Body of pancreas (tissue), 4 donors: Measurements from ENCODE around the gene CAP1. TPM values are rescaled to one million over a fixed set of nuclear protein-coding genes. Genes with fewer than 3 reads are reported as not detected.

ENCODE experiments used
- ATAC-seq: fragments of 150-250 bp; one replicate; pipeline ENCODE4 v1.9.1; 2016
- DNase-seq, 4 donors: peaks; one replicate each; pipeline ENCODE4 v3.0.0-alpha.2; 2019
- H3K27ac ChIP-seq, 4 donors: fragments of 200-600 bp; sonication (generic); 1 replicate in 3 of 4; 2 replicates in 1 of 4; pipeline versions ENCODE4 v1.5.1 to v1.6.1; 2016 to 2019; ENCODE audit warnings: mild to moderate bottlenecking in 1 of 4, mixed read lengths in 1 of 4, moderate library complexity in 1 of 4
- H3K27me3 ChIP-seq, 2 donors: fragments of 200-600 bp; sonication (generic); one replicate each; pipeline ENCODE4 v1.6.0; 2016; ENCODE audit warnings: mild to moderate bottlenecking in 1 of 2
- H3K36me3 ChIP-seq, 2 donors: fragments of 200-600 bp; sonication (generic); replicated peaks in 1 of 2; 2 replicates each; pipeline ENCODE4 v1.5.1; 2016; ENCODE audit warnings: low read depth in 2 of 2; ENCODE audit not compliant: insufficient read depth in 1 of 2
- H3K4me1 ChIP-seq: fragments of 200-600 bp; sonication (generic); one replicate; pipeline ENCODE4 v1.6.0; 2016
- H3K4me3 ChIP-seq, 2 donors: fragments of 200-600 bp; sonication (generic); 1 replicate in 1 of 2; 2 replicates in 1 of 2; pipeline ENCODE4 v1.5.1; 2016 to 2019
- H3K9me3 ChIP-seq, 3 donors: fragments of 200-600 bp; sonication (generic); 1 replicate in 2 of 3; 2 replicates in 1 of 3; pipeline ENCODE4 v1.5.1; 2016
- CTCF ChIP-seq, 7 experiments: fragments of 450-650 bp in 4 of 7; fragments of 200-600 bp in 3 of 7; sonication (generic) in 3 of 7; IDR thresholded peaks; one replicate each; pipeline ENCODE4 v1.5.1; 2016 to 2019; ENCODE audit warnings: antibody characterized with exemption in 7 of 7
- POLR2A ChIP-seq, 3 donors: fragments of 450-650 bp; IDR thresholded peaks; one replicate each; pipeline ENCODE4 v1.6.1; 2016; ENCODE audit warnings: antibody characterized with exemption in 3 of 3, mild to moderate bottlenecking in 2 of 3
- WGBS, 2 donors: methylation state at CpG; one replicate each; pipeline ENCODE4 v1.1.5; 2017; 5-methylcytosine and 5-hydroxymethylcytosine counted together
- intact Hi-C: fragments of 100-400 bp; cut with DNase I; formaldehyde crosslinking; loops from one replicate; pipeline ENCODE4 v1.15.1; 2023
- total RNA-seq, 2 donors: library from RNA; depleted of rRNA; stranded (reverse); fragments of >200 nt; gene quantifications; one replicate each; pipeline ENCODE4 v1.1.0, GENCODE V29; 2016

CAP1 gene
- total RNA-seq, 2 donors from 2014 or later, result 60.7 to 66.3 TPM

GRCh38 chr1:40020447-40021085 is 20.0 kb upstream of the CAP1 start:
- TF ChIP-seq CTCF (IDR thresholded peaks at IDR 0.05) (no peak), POLR2A (IDR thresholded peaks at IDR 0.05) (no peak)
- Histone ChIP-seq H3K9me3 (no peaks in the 10 kb centered on the region), H3K27ac (no peak overlapping the region), H3K36me3 (no peaks in the 10 kb centered on the region), H3K27me3 (no peaks in the 10 kb centered on the region), H3K4me3 (no peak overlapping the region), H3K4me1 (no peaks in the 10 kb centered on the region)
- 37 to 38% methylated on average over 4 of the region's 4 CpGs for WGBS, 2 donors
- intact Hi-C loops, result no loop called here
- DNase-seq (no peak), ATAC-seq (no peak)

- ATAC-seq, result no peak
- no peaks in the 10 kb centered on the region for H3K27me3 ChIP-seq
- WGBS, 2 donors, result 64 to 70% methylated on average over 4 of the region's 4 CpGs
- no peaks in the 10 kb centered on the region for H3K9me3 ChIP-seq
- H3K36me3 ChIP-seq, result no peaks in the 10 kb centered on the region
- DNase-seq, result no peak
- no peaks in the 10 kb centered on the region for H3K4me1 ChIP-seq
- no peak for TF ChIP-seq CTCF (IDR thresholded peaks at IDR 0.05)
- TF ChIP-seq POLR2A (IDR thresholded peaks at IDR 0.05), result no peak
- no peak overlapping the region for H3K4me3 ChIP-seq
- intact Hi-C loops, result no loop called here
- H3K27ac ChIP-seq, result no peak overlapping the region
These were observed 17.1 kb upstream of the CAP1 start for GRCh38 chr1:40023379-40023944.

GRCh38 chr1:40024671-40025070 is 15.9 kb upstream of the CAP1 start:
- Histone ChIP-seq H3K4me1 (no peaks in the 10 kb centered on the region), H3K4me3 (no peak overlapping the region), H3K9me3 (no peaks in the 10 kb centered on the region), H3K36me3 (no peaks in the 10 kb centered on the region), H3K27me3 (no peaks in the 10 kb centered on the region), H3K27ac (no peak overlapping the region)
- intact Hi-C loops, result no loop called here
- 55 to 63% methylated on average over 2 of the region's 2 CpGs for WGBS, 2 donors
- no peak for TF ChIP-seq CTCF (IDR thresholded peaks at IDR 0.05)
- TF ChIP-seq POLR2A (IDR thresholded peaks at IDR 0.05), result no peak
- no peak for DNase-seq
- ATAC-seq, result no peak

GRCh38 chr1:40027647-40028046 is 12.9 kb upstream of the CAP1 start:
- peaks cover 6% of the 10 kb centered on the region for H3K4me1 ChIP-seq
- no peak overlapping the region for H3K4me3 ChIP-seq
- no peaks in the 10 kb centered on the region for H3K36me3 ChIP-seq
- TF ChIP-seq POLR2A (IDR thresholded peaks at IDR 0.05), result no peak
- TF ChIP-seq CTCF (IDR thresholded peaks at IDR 0.05), result no peak
- no peak for ATAC-seq
- no peaks in the 10 kb centered on the region for H3K9me3 ChIP-seq
- H3K27ac ChIP-seq, result no peak overlapping the region
- intact Hi-C loops, result no loop called here
- DNase-seq, result no peak
- no peaks in the 10 kb centered on the region for H3K27me3 ChIP-seq

GRCh38 chr1:40029608-40030007 is 10.9 kb upstream of the CAP1 start:
- H3K27ac ChIP-seq, result no peak overlapping the region
- no peak for DNase-seq
- TF ChIP-seq CTCF (IDR thresholded peaks at IDR 0.05), result no peak
- no peak for TF ChIP-seq POLR2A (IDR thresholded peaks at IDR 0.05)
- ATAC-seq, result no peak
- WGBS, 2 donors, result 62 to 70% methylated on average over 3 of the region's 3 CpGs
- H3K4me3 ChIP-seq, result no peak overlapping the region
- H3K27me3 ChIP-seq, result no peaks in the 10 kb centered on the region
- no peaks in the 10 kb centered on the region for H3K36me3 ChIP-seq
- peaks cover 6% of the 10 kb centered on the region for H3K4me1 ChIP-seq
- intact Hi-C loops, result no loop called here
- no peaks in the 10 kb centered on the region for H3K9me3 ChIP-seq
